ENCODE data around the gene AGAP9.
"Not testable (repeated sequence)": the region's sequence is repeated elsewhere in the genome, so short reads cannot be mapped to it uniquely, and the experiment has no call there.

- not testable (repeated sequence) for TF ChIP-seq CTCF (IDR thresholded peaks at IDR 0.05); POLR2AphosphoS5 (IDR thresholded peaks at IDR 0.05; ENCODE audit: low read depth, low read length); SIN3A (IDR thresholded peaks at IDR 0.05; ENCODE audit: borderline replicate concordance, insufficient read depth, low read depth, low read length); REST (IDR thresholded peaks at IDR 0.05; ENCODE audit: insufficient read depth in 1 of 2, low read depth in 2 of 2, low read length in 1 of 2); TCF7L2 (IDR thresholded peaks at IDR 0.05; ENCODE audit: low read depth, low read length)
Observed at GRCh38 chr10:47559718-47560308, 36.4 kb upstream of the AGAP9 start.
